HG02642 (cell line): Measurements from ENCODE around the gene EHD3.
A peak's percentile ranks its signal among the peaks of the same experiment; 100 is the strongest.

Source experiments
- ATAC-seq: cut with Tn5 transposase; IDR thresholded peaks from one replicate; pipeline ENCODE4 v1.9.1; 2021; ENCODE audit warnings: mild to moderate bottlenecking; ENCODE audit not compliant: unreplicated experiment, poor library complexity

Gene EHD3

DNA sequence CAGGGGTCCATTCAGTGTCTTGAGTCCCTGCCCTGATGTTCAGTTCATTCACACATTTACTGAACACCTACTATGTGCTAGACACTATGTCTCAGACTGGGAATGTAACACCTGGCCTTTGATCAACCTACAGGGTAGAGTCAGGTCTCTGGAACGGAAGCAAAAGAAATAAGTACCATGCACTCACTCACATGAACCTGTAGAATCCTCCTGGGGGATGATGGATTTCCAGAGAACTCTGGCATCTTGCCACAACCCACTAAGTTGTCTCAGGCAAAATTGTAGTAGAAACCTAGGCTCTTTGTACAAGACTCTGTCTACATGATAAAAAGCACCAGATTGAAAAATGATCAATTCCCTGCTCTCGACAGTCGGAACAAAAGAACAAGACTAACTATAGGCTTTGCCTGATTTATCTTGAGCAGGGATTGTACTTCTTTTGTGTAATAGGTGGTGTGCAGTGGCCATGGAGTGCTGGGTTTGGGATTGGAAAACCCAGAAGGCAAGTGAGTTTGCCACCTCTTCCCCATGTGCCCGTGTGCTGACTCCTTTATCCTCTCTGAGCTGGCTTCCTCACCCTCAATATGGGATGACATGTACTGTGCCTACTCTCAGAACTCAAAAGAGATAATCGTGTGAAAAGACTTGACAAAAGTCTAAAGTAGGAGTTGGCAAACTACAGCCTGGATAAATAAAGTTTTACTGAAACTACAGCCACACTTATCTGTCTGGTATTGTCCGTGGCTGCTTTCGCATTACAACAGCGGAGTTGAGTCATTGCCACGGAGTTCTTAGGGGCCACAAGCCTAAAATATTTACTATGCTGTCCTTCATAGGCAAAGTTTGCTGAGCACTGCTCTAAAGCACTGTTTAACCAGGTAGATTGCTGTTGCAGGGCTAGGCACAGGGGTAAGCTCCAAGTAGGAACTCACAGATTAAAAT lies 21.0 kb upstream of the EHD3 start:
- no peak for ATAC-seq

DNA sequence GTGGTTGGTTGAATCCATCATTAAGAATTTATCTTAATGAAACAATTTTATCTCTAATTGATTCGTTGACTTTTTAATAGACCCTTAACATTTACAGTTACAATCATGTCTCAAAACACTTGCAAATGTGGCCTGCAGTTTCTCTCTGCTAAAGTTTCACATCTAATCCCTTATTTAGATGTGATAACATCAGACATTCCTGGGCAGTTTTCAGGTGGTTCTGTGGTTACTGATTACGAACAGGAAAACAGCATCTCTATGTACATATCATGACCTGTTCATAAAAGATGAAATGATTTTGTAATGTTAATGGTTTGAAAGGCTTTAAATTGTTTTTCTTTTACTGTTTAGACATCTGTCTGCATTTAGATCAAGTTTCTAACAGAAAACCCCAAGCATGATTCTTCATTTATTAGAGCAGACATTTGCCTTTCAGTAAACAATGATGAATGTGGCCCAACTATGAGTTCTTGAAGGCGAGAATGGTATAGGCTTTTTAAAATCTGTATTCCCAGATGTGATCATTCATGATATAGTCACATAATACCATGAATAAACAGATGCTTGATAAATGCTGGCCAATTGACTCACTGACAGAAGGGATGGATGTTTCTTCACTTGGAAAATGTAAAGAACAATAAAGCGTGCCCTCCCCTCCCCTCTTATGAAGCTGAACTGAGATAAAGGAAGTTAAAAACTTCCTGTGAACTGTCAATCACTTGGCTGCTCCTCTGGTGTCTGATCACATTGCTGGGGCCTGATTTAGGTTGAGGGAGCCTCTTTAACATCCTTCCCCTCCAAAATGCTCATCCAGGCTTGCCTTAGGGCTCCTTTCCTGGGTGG lies 20.1 kb upstream of the EHD3 start:
- no peak for ATAC-seq

DNA sequence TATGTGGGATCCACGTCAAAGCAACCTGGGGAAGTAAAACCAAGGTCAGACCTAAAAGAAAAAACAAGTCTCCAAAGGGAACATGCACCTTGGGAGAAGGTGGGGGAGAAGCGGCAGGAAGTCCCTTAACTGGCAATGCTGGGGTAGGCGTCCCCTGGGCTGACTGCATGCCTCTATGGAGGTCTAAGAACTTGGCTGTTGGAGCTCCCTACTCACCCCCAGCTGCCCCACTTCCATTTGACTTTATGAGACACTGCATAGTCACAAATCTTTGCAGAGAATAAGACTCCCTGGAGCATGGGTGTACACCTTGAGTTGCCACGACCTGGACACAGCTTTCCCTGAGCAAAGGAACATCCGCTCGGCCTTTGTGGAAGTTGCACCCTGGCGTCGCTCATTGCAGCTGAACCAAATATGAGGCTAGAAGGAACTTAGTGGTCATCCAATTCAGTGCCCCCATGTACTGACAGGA lies 19.5 kb upstream of the EHD3 start:
- ATAC-seq: no peak

DNA sequence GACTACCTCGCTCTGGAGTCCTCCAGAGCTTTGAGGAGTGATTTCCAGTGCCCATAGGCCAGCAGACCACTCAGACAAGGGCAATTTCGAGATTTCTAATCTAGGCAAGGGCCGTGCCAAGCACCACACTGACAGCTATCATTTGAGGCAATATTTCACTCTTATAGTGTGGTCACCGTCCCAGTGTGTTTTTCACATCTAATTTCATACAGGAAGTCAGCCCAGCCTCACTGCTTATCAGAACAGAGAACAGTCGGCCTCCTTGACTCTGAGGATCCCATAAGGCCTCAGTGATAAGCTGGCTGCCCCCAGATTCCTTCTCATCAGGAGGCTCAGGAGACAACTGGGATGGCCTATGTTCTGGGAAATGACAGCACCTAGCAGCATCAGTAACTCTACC lies 17.2 kb upstream of the EHD3 start:
- ATAC-seq: peak; percentile 49

DNA sequence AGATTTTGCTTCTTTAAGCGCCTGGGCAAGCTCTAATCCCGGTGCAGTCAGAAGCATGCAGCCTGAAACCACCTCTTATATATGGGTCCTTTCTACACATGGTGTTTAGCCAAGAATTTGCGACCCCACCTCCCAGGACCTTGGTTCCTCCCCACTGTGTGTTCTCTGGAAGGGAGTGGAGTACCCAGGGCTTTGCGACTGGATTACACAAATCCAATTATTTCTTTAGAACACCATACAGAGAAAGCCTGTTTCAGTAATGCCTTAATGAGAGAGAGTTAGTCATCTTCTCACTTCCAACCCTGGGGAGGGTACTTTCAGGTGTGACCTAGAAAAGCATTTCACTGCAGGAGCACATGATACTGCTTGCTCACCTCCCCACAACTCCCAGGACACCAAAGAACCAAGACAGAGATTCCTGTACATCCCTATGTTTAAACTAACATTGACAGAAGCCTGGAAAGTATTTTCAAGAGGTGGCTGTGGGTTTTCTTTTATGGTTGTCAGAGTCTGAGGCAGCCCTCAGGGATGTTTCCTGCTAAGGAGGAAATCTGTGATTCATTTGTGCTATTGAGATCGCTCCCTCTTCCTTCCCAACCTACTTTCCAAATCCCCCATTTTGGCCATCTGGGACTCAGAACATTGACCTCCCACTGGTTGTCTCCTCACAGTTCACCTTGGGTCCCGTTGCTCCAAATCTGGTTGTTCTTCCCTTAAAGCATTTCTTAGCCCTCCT lies 16.3 kb upstream of the EHD3 start, which contains the start of gene CAPN14:
Gene CAPN14, minus strand, starts transcription at position 51 of the 736 bp plus-strand sequence. CDS start 12,068 bp downstream, outside the sequence.
- no peak for ATAC-seq

DNA sequence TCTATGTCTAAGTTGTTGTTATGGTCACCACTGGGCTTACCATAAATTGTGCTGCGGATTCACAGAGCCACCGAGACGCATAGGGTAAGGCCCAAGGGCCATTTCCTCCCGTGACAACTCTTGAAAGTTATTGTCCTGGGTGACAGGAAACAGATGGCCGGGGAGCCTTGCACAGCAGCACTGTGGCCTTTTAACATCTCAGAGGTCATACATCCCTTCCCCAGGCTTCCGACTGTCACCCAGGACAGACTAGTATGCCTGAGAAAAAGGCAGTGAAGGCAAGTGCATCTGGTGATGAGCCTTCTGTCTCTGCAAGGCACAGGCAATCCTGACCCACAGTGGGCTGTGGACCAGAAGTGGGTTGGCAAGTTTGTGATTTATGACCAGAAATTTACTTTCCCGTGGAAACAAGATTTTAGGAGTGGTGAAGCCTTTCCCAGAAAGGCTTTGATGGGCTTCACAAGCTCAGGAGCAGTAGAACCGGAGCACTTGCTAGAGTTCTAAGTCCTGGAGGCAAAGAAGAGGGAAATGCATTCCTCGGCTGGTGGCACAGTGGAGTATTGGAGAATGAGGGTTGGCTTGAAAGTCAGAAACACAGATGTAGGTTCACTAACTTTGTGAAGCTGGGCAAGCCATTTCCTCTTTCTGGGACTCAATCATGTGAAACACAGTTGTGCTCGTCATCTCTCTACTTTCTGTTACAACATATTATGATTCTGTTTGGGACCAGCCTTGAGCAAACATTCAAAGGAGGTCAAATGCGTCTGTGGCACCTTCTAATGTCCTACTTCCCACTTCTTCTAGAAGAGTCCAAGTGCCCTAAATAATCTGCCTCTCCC lies 14.6 kb upstream of the EHD3 start:
- peak; percentile 80 for ATAC-seq

DNA sequence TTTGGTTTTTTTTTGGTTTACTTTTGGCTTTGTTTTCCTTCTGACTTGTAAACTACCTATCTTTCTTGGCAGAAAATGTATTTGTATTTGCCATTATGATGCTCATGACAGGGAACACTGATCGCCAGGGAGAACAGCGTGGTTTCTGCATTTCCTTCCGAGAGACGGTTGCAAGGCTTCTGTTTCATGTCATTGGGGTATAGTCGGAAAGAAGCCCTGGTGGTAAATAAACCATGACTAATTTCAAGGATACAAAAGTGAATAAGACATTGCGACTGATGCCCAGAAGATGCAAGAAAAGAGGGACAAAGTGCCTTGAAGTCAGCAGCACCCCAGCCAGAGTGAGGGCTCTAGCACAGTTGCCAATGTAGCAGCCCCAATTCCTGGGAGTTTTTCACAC lies 12.4 kb upstream of the EHD3 start:
- no peak for ATAC-seq

DNA sequence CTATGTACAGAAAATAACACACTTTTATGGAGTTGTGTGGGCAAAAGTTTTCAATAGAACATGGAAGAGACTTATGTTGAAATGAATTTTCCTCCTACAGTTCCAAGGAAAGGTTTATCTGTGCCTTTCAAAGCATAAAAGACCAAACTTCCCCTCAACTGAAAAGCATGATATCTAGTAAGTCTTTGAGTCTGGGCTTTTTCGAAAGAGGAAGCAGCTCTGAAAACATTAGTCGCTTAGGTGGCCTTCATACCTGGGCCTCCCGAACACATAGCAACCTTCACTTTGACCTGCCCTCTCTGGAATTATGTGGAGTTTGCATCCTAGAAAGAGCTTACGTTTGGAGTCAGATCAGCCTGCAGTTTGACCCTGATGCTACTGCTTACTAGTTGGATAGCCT lies 11.9 kb upstream of the EHD3 start:
- no peak for ATAC-seq

DNA sequence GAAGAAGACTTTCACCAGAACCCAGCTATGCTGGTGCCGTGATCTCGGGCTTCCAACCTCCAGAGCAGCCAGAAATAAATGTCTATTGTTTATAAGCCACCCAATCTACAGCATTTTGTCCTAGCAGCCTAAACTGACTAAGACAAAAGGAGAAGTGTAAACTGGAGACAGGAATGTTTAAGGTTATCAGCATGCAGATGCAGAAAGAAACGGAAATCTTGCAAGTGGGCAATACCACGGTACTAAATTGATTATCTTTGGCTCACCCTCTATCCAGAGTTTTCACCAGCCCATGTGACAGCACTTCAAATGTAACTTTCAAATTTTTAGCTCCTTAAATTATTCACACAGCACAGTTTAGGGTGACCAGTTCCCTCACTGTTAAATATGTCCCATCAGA lies 10.9 kb upstream of the EHD3 start:
- ATAC-seq: no peak

DNA sequence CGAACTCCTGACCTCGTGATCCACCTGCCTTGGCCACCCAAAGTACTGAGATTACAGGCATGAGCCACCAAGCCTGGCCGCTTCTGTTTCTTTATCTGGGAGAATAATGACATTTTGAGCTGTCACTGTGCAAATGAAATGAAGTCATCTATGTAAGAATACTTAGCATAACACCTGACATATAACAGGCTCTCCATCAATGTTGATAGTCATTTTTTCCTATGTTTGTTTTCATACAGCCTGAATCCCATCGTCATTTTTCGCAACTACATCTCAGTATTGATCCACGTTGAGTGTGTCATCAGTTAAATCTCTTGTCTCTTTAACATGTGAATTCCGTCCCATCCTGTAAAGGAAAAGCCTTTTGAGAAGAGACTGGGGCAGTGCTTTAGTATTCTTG lies 10.2 kb upstream of the EHD3 start:
- no peak for ATAC-seq

DNA sequence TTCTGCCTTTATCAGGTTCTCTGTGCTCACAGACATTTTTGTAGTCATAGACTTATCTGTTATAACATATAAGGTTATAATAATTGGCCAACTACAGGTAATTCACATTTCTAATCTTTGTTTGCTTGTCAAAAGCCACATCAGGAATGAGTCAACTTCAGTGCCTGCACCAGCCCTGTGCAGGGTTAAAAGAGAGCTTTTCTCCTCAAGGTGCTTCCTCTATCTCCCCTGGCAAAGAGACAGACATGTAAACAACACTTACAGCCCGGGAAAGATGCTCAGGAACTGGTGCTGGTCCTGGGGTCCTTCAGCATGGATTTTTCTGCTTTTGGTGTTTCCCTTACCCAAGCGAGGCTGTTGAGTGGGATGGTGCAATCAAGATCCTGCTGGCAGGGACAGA lies 7.7 kb upstream of the EHD3 start:
- ATAC-seq: no peak

DNA sequence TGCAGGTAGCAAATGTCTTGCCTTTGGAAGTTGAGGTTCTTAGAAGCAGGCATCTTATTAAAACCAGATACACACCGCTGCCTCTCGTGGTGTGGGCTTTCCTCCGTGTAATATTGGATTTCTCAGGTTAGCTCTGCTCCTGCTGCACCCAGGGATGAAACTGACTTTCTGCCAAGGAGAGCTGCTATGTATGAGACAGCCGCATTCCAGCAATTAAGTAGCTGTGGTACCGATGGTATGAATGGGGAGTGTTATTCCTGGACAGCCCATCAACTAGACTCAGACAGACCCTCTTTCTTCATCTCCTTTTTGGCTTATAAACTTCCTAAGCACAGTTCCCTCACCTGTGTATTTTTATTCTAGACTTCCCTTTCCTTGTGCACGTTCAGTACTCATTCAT lies 6.8 kb upstream of the EHD3 start:
- no peak for ATAC-seq

DNA sequence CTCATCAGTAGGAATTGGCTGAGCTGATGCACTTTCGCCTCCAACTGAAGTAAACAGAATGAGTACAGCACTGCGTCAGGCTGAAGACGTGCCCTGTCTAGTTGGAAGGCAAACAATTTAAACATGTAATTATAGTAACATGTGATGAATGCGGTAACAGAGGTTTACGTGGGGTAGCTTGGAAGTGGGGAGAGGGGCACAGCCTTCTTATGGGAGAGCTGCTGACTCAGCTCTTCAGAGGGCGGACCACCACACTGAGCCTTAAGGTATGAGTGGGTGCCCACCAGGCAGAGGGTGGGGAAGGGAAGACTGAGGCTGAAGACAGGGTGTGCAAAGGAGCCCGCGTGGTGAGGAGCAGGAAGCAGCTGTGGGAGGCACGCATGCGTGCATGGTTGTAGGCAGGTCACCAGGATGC lies 6.2 kb upstream of the EHD3 start:
- no peak for ATAC-seq

DNA sequence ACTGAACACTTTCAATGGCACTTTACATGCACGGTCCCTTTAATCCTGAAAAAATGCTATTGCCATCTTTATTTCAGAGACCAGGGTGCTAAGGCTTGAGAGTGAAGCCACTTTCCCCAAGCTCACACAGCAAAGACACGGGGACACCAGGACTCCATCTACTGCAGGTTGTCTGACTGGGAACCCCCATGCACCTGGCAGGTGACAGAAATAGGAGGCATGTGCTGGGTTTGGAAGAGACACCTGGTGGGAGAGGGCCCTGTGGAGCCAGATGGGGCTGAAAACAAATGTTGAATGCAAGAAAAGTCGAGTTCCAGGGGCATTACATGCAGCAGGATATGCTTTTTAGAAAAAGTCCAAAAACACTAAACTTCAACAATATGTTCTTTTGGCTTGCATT lies 5.2 kb upstream of the EHD3 start:
- no peak for ATAC-seq

DNA sequence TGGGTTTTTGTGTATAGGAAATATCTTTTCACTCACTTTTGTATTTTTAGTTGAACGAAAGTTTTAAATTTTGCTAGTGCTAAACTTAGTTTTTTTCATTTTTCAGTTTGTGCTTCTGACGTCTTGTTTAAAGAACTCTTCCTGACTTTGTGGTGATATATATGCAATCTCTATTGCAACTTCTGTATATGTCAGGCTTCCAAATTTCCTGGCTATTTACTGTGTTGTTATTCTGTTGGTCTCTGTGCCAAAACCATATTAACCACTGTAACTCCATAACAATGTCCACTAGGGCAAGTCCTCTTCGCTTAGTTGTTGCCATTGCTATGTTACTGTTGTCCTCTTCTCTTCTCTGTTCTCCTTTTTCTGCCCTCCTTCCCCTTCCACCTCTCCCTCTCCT lies 3.2 kb upstream of the EHD3 start:
- ATAC-seq: no peak

DNA sequence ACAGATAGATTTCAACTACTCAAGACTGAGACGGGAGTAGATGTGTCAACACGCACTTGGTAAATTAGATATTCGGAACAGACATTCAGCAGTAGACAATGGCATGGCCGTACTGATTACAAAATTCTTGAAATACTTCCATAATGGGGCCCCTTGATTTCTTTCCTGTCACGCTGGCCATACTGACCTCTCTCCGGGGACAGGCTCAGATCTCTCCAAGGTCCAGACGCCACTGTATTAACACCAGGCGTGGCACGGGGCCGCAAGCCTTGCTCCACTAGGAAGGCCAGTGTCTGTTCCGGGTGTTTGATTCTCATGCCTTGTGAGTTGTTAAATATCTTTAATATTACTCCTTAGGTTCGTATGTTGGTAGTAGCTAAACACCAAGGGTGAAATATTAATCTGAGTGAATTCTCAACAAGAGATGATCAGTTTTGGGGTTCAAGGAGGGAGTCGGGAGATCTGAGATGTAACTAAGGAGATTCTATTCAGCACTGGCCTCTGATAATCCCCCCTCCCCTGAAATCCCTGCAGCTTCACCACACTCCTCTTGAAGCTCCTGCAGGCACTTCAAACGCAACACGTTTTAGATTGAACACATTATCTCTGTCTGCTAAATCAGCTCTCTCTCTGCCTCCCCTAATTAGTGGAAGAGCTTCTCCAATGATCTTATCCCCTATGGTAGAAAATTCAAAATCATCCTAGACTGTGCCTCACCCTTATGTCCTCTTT lies 2.2 kb upstream of the EHD3 start:
- ATAC-seq: no peak

DNA sequence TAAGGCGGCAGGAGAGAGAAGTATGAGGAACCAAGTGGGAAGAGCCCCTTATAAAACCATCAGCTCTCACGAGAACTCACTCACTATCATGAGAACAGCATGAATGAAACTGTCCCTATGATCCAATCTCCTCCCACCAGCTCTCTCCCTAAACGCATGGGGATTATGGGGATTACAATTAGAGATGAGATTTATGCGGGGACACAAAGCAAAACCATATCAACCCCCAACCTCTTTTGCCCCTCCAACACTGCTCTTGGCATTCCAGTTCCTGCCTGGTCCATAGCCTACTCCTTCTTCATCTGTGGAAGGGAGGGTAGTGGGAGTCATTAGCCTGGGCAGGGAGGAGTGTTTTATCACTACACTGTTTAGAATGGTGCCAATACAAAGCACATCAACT lies 1.4 kb upstream of the EHD3 start:
- ATAC-seq: no peak

DNA sequence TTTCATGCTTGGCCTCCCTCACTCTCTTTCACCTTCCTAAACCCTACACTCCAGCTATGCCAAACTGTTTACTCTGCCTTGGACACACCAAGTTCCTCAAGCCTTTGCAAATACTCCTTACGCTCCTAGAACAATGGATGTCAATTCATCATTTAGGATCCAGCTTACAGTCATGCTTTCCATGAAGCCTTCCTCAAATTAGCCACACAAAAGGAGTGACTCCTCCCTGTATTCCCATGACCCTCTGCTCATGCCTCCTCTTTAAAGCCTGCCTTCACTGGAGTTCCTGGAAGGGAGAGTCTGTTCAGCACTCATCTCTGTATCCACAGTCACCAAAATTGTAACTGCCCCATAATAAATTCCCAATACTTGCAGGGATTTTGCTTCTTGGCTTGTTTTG lies 721 bp upstream of the EHD3 start:
- no peak for ATAC-seq
